ENCODE measurements around the gene MRPL24. TPM values are rescaled to one million over a fixed set of nuclear protein-coding genes. Genes with fewer than 3 reads are reported as not detected.

MRPL24 gene
- total RNA-seq, result 10 to 100 TPM; 55.0 to 67.1 TPM

- Histone ChIP-seq H3K27me3 (replicated peaks; ENCODE audit: insufficient read depth) (no peaks in the 10 kb centered on the region), H3K9me3 (no peaks in the 10 kb centered on the region), H3K4me3 (peak within 1 kb of the TSS; percentile 44 to 47), H3K4me1 (replicated peaks) (peaks cover 4% of the 10 kb centered on the region), H3K27ac (peak within 1 kb of the TSS; percentile 76 to 81), H3K36me3 (peaks cover 4 to 20% of the 10 kb centered on the region in 2 donors)
- TF ChIP-seq POLR2AphosphoS5 (IDR thresholded peaks at IDR 0.05) (peak; percentile 100), POLR2A (IDR thresholded peaks at IDR 0.05) (no peak), CTCF (IDR thresholded peaks at IDR 0.05) (no peak)
- intact Hi-C loops (cut with DNase I), result no loop called here
- peak; percentile 99 for DNase-seq (ENCODE audit: low spot score)
- WGBS, result under 1% methylated on average over 38 of the region's 38 CpGs
Observed at GRCh38 chr1:156740741-156741480, at the start of gene MRPL24. Gene MRPL24, minus strand, starts transcription at chr1:156741088. Its CDS starts 2,384 bp downstream, at chr1:156738704.

GRCh38 chr1:156789621-156790318, 48.9 kb upstream of the MRPL24 start:
- no peak overlapping the region for H3K27ac ChIP-seq
- WGBS, result 92% methylated on average over 4 of the region's 4 CpGs
- no peaks in the 10 kb centered on the region for H3K4me1 ChIP-seq (replicated peaks)
- TF ChIP-seq POLR2AphosphoS5 (IDR thresholded peaks at IDR 0.05) (no peak), POLR2A (IDR thresholded peaks at IDR 0.05) (no peak), CTCF (IDR thresholded peaks at IDR 0.05) (no peak)
- H3K27me3 ChIP-seq (replicated peaks; ENCODE audit: insufficient read depth), result no peaks in the 10 kb centered on the region
- peaks cover 16 to 17% of the 10 kb centered on the region in 2 donors for H3K36me3 ChIP-seq
- intact Hi-C loops (cut with DNase I), result no loop called here
- no peaks in the 10 kb centered on the region for H3K9me3 ChIP-seq
- no peak for DNase-seq (ENCODE audit: low spot score)
- H3K4me3 ChIP-seq, result no peak overlapping the region

- Histone ChIP-seq H3K4me3 (no peak overlapping the region), H3K9me3 (no peaks in the 10 kb centered on the region), H3K36me3 (peaks cover 13 to 16% of the 10 kb centered on the region in 2 donors), H3K27me3 (replicated peaks; ENCODE audit: insufficient read depth) (no peaks in the 10 kb centered on the region), H3K27ac (no peak overlapping the region), H3K4me1 (replicated peaks) (no peaks in the 10 kb centered on the region)
- no peak for DNase-seq (ENCODE audit: low spot score)
- intact Hi-C loops (cut with DNase I), result no loop called here
- WGBS, result 94% methylated on average over 2 of the region's 2 CpGs
- TF ChIP-seq CTCF (IDR thresholded peaks at IDR 0.05), result no peak
Observed at GRCh38 chr1:156788136-156788535, 47.2 kb upstream of the MRPL24 start.

GRCh38 chr1:156786640-156787039, 45.8 kb upstream of the MRPL24 start:
- no peak for DNase-seq (ENCODE audit: low spot score)
- 92% methylated on average over 10 of the region's 10 CpGs for WGBS
- no peak overlapping the region for H3K27ac ChIP-seq
- no peaks in the 10 kb centered on the region for H3K27me3 ChIP-seq (replicated peaks; ENCODE audit: insufficient read depth)
- intact Hi-C loops (cut with DNase I), result no loop called here
- TF ChIP-seq POLR2AphosphoS5 (IDR thresholded peaks at IDR 0.05), result no peak
- TF ChIP-seq CTCF (IDR thresholded peaks at IDR 0.05), result no peak
- H3K4me1 ChIP-seq (replicated peaks), result no peaks in the 10 kb centered on the region
- no peak overlapping the region for H3K4me3 ChIP-seq
- no peaks in the 10 kb centered on the region for H3K9me3 ChIP-seq
- peaks cover 10 to 13% of the 10 kb centered on the region in 2 donors for H3K36me3 ChIP-seq

Measured in prostate gland (tissue), 2 donors.